SU-DHL-6 (cell line): Measurements from ENCODE around the gene TICRR.

ENCODE experiments used
- H2AFZ ChIP-seq: fragments of 200-600 bp; sonication (generic); 2 replicates; pipeline ENCODE4 v1.6.1; 2014; ENCODE audit warnings: low read depth, mild to moderate bottlenecking, moderate library complexity, mixed read lengths, antibody characterized with exemption, low read length; ENCODE audit not compliant: severe bottlenecking
- H3F3A ChIP-seq: fragments of 200-600 bp; shearing (Covaris generic); 2 replicates; pipeline ENCODE4 v1.6.0; 2016; ENCODE audit warnings: antibody characterized with exemption, mild to moderate bottlenecking; ENCODE audit not compliant: insufficient read depth
- H3K27ac ChIP-seq: fragments of 200-600 bp; sonication (generic); 2 replicates; pipeline ENCODE4 v1.5.1; 2016; ENCODE audit warnings: low read depth, mild to moderate bottlenecking, low read length, moderate library complexity, mixed read lengths
- H3K27me3 ChIP-seq: fragments of 200-600 bp; sonication (generic), shearing (Covaris generic); 2 replicates; pipeline ENCODE4 v1.6.0; 2014; ENCODE audit warnings: mild to moderate bottlenecking, low read length
- H3K36me3 ChIP-seq: fragments of 200-600 bp; sonication (generic); 2 replicates; pipeline ENCODE4 v1.6.1; 2014; ENCODE audit warnings: mild to moderate bottlenecking, low read length, mixed read lengths
- H3K4me2 ChIP-seq: fragments of 300-600, 200-600 bp; shearing (Covaris generic), sonication (generic); 2 replicates; pipeline ENCODE4 v1.6.0; 2014; ENCODE audit warnings: low read length, low read depth, mild to moderate bottlenecking; ENCODE audit not compliant: poor library complexity, severe bottlenecking
- H3K4me3 ChIP-seq: fragments of 200-600 bp; sonication (generic); 2 replicates; pipeline ENCODE4 v1.5.1; 2014; ENCODE audit warnings: antibody characterized with exemption, low read length, mild to moderate bottlenecking, mixed read lengths; ENCODE audit not compliant: insufficient read depth, poor library complexity, severe bottlenecking
- H3K79me2 ChIP-seq: fragments of 200-600 bp; sonication (generic); 2 replicates; pipeline ENCODE4 v1.6.1; 2014; ENCODE audit warnings: mild to moderate bottlenecking, low read length, moderate library complexity; ENCODE audit not compliant: insufficient read depth
- H3K9ac ChIP-seq: fragments of 200-600 bp; sonication (generic); 2 replicates; pipeline ENCODE4 v1.7.0; 2014; ENCODE audit warnings: mild to moderate bottlenecking, low read length
- H3K9me2 ChIP-seq: fragments of 200-600 bp; sonication (generic); replicated peaks from 2 replicates; pipeline ENCODE4 v1.6.1; 2014; ENCODE audit warnings: low read length; ENCODE audit not compliant: insufficient read depth
- H3K9me3 ChIP-seq: fragments of 200-600 bp; sonication (generic); 2 replicates; pipeline ENCODE4 v1.6.1; 2014; ENCODE audit warnings: low read length, mixed read lengths; ENCODE audit not compliant: insufficient read depth
- H4K20me1 ChIP-seq: fragments of 200-600 bp; sonication (generic); 2 replicates; pipeline ENCODE4 v1.6.1; 2014; ENCODE audit warnings: low read depth, mild to moderate bottlenecking, antibody characterized with exemption, low read length, moderate library complexity, mixed read lengths
- CTCF ChIP-seq: fragments of 200-600 bp; sonication (generic); IDR thresholded peaks from one replicate; pipeline ENCODE4 v1.5.1; 2017; ENCODE audit warnings: antibody characterized with exemption, mild to moderate bottlenecking, low read length, moderate library complexity; ENCODE audit not compliant: insufficient read depth, poor library complexity, severe bottlenecking
- EZH2phosphoT487 ChIP-seq: fragments of 200-600 bp; sonication (generic), shearing (Covaris generic); conservative IDR thresholded peaks from 2 replicates; pipeline ENCODE4 v1.6.1; 2018; ENCODE audit warnings: mild to moderate bottlenecking, antibody characterized with exemption, low read length, moderate library complexity, mixed read lengths

Gene TICRR

GRCh38 chr15:89677381-89677780 lies 102.1 kb downstream of the TICRR start:
- no peak overlapping the region for H3K9ac ChIP-seq
- no peak overlapping the region for H3K4me2 ChIP-seq
- no peak overlapping the region for H3K27ac ChIP-seq
- no peaks in the 10 kb centered on the region for H3K36me3 ChIP-seq
- no peak overlapping the region for H3K4me3 ChIP-seq
- H3K9me3 ChIP-seq = no peaks in the 10 kb centered on the region
- no peaks in the 10 kb centered on the region for H3K79me2 ChIP-seq
- TF ChIP-seq CTCF = no peak
- TF ChIP-seq EZH2phosphoT487 = no peak
- no peaks in the 10 kb centered on the region for H3K9me2 ChIP-seq
- no peak overlapping the region for H2AFZ ChIP-seq
- H4K20me1 ChIP-seq = no peaks in the 10 kb centered on the region
- no peaks in the 10 kb centered on the region for H3F3A ChIP-seq
- 0 out of 2 replicates have a peak, but pooled peaks cover 4% of the 10 kb centered on the region for H3K27me3 ChIP-seq
